Transverse colon (tissue), 3 donors: Measurements from ENCODE around the gene HDAC9.

Experiments
- CTCF ChIP-seq, 5 experiments: fragments of 200-600 bp in 3 of 5; fragments of 450-650 bp in 2 of 5; sonication (generic) in 3 of 5; IDR thresholded peaks; 1 replicate in 2 of 5; 2 replicates in 3 of 5; pipeline ENCODE4 v1.5.1; 2016 to 2017; ENCODE audit warnings: antibody characterized with exemption in 5 of 5, inconsistent platforms in 3 of 5, mild to moderate bottlenecking in 2 of 5, moderate library complexity in 1 of 5
- POLR2A ChIP-seq: fragments of 450-650 bp; IDR thresholded peaks from one replicate; pipeline ENCODE4 v1.6.1; 2016; ENCODE audit warnings: antibody characterized with exemption, mild to moderate bottlenecking, moderate library complexity

- no peak for TF ChIP-seq POLR2A
- no peak for TF ChIP-seq CTCF (IDR thresholded peaks at IDR 0.05)
These were observed 102.2 kb downstream of the HDAC9 start for GRCh38 chr7:18597754-18598153.
